HG03103 (cell line): ENCODE data around the gene THRB.

Experiments used
- ATAC-seq: cut with Tn5 transposase; IDR thresholded peaks from one replicate; pipeline ENCODE4 v1.9.1; 2021; ENCODE audit warnings: low read depth; ENCODE audit not compliant: unreplicated experiment

THRB gene

DNA sequence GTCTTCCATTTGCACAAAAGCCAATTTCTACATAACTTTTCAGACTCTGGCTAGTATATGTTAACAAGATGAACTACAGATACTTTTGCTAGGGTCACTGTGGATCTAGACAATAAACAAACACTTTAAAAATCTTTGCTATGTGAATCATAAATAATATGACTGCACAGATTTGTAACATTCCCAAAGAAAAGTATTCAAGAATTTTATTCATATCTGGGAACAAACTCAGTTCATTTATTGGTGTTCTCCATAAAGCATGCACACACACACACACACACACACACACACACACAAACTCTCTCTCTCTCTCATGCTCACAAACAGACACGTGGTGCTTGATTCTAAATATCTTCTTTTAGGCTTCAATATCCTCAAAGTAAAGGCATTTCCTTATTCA is 18.8 kb upstream of the THRB start:
- no peak for ATAC-seq

DNA sequence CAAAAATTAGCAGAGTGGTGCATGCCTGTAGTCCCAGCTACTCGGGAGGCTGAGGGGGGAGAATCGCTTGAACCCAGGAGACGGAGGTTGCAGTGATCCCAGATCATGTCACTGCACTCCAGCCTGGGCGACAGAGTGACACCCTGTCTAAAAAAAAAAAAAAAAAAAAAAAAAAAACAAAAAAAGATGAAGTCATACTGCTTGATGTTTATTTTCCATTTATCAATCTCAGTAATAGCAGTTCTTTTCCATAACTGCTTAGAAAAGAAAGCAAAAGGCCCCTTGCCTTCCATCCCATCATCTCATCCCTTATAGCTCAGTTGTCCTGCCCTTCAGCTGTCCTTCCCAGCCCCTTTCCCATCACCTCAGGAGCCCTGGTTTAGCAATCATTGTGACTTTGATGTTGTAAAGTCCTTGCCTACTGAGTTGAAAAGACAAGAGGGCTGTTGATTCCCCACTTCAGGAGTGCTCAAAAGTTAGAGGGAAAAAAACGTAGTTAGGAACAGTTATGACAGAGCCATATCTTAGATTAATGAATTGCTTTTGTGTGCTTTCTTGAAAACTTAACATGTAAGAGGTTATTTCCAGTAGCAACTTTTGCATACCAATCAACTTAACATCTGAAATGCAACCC is 18.0 kb upstream of the THRB start:
- no peak for ATAC-seq

DNA sequence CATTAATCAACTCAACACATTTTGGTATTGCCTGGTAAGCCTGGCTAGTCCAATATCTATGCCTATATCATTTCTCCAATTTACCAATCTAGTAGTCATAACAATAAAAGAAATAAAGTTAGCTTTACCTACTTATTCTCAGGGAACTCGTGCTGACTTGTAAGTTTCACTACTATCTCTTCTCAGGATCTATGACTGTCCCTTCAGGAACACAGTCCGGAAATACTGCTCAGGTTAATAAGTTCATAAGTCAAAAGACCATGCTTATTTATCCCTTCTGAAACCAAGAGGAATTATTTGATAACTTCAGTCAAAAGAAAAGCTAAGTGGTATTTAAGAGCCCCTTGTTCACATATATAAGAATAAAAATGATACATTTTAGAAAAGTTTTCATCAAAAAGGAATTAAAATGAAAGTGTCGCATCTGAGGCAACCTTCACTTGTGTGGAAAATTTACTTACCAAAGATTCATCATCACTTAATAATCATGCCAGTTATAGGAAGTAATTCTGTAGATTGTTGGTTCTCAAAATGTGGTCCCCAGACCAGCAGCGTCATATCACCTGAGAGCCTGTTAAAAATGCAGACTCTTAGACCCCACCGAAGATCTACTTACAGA is 15.5 kb upstream of the THRB start:
- no peak for ATAC-seq

DNA sequence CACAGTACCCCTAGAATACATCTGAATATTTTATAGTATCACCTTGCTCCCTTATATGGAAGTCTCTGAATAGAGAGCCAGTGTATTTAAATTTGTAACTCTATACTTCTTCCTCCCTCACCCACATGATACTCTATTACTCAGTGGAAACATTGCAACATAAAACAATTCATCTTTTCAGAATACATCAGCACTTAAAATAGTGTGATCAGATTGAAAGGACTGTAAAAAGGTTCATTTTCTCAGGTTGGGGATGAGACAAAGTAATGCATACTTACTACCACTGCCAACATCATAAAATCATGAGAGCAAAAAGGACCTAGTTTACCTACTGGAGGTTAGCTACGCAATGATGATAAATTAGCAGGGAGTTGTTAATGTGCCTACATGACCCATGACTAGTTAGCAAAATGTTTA is 13.8 kb upstream of the THRB start:
- ATAC-seq: no peak

DNA sequence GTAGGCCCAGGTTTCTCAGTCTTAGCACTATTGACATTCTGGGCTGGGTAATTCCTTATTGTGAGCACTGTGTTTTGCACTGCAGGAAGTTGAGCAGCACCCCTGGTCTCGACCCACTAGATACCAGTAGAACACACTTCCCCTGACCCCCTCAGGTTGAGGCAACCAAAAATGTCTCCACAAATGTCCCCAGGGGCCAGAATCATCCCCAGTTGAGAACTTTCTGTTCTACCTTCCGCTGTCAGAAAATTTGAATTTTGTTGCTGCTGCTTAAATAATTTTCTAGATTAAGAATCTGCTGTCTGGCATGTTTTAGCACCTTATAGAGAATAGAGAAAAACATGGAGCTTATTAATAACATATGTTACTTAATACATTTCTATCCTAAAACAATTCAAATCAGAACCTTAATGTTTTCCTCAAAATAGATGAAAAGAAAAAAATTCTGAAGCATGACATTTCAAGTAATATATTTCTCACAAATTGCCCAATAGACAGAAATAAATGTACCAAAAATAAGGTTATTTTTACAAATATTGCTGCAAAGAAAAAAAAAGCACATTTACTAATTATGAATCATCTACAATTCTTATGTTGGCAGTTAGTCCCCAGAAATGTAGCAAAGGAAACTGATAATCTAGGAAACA is 13.2 kb upstream of the THRB start:
- ATAC-seq: no peak

DNA sequence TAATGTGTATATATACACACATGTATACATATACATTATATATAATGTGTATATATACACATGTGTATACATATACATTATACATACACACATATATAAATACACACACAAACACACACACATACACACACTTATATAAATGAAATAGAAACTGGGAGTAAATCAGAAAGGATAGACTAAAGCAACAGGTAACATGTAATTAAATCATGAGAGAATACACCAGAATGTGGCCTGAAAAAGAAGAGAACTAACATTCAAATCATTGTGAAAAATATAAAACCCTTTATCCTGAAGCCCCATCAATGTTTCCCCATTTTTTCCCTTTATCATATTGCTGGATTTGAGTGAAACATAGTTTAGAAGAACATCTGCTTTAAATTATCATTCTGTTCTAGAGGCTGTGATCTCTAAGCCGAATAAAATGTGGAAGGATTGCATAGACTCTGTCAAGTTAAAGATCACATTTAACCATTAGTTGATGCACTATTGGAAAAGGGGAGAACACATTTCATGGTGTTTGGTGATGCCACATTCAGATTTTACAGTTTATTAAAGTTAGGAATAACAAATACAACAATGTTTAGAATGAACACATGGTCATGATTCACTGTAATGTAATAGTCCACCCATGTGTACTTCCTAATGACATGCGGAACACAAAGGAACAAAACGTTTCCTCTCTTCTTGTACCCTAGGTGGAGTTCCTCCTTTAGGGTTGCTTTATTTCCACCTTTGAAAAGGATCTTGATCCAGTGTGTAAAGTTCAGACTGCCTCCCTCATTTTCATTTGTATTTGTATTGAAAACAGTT is 12.5 kb upstream of the THRB start:
- no peak for ATAC-seq

DNA sequence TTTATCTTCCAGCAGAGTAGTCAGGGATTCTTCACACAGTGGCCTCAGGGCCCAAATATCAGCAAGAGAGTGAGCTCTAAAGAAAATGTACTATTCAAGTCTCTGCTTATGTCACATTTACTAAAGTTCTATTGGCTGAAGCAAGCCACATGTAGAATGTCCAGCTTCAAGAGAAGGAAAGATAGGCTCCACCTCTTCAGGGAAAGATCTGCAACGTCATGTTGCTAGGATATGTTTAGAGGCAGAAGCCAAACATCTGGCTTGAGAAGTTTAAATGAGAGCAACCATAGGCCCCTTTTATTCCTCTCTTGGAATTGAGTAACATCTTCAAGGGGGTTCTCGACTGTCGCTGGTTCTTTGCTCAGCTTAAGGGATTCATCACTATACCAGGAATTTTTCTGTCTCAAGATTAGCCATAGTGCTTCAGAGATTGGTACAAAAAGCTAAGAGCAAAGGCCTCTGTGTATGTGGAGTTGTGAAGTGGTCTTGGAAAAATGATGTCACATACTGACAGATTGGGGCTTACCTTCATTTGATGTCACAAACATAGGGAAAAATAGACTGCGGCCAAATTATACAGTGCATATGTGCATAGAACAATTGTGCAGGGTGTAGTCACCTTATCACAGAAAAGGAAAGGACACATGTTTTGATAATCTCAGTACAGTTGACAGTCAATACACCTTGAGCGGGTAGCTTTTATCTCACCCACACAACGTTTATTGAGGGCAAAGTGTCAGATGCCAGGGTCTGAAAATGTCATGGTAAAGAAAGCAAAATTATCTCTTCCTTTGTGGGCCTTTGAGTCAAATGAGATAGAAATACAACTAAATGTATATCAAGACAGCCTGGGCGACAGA is 11.3 kb upstream of the THRB start:
- ATAC-seq: no peak

DNA sequence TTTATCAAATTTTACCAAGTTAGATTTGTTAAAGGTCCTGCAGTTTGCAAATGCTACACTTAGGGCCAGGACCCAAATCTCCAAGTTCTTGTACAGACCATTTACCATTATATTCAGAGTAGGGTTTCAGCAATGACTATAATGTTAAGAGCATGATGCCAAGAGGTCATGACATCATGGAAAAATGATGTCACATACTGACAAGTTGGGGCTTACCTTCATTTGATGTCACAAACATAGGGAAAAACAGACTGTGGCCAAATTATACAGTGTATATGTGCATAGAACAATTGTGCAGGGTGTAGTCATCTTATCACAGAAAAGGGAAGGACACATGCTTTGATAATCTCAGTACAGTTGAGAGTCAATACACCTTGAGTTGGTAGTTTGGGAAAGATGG is 10.1 kb upstream of the THRB start:
- no peak for ATAC-seq

DNA sequence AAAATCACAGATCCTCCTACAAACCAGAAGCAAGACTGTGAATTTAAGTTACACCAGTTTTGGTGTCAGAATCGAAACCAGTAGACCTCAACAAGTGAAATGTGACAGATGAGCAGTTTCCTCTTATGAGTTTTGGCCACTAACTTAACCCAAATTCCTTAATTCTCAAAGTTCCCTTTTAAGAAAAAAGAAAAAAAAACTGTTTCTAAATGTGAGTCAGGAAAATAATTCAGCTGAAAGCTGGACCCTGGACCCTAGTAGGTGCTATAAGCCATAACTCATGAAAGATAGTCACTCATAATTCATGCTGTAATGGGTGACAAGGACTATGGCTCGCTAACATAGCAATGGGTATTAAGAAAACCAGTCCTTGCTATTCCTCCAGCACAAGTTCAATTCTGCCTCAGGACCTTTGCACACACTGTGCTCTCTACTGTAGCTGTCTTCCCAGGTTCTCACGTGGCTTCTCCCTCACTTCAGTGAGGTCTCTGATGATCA is 9.0 kb upstream of the THRB start:
- peak; percentile 94 for ATAC-seq

DNA sequence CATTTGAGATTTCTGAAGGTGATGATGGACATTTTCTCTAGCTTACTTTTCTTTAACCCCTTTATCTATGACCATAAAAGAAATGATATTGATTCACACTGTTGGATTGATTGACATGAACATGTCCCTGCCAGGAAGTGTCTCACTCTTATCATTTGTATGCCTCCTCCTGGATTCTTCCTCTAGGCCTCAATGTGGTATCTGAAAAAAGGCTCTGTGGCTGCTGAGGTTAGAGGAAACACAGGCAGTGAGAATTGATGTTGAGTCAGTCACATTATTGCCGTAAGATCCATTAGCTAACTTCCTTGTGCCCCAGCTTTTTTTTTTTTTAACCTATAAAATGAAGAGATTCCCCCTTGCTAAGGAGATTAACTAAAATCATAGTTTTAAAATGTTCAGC is 8.0 kb upstream of the THRB start:
- no peak for ATAC-seq

DNA sequence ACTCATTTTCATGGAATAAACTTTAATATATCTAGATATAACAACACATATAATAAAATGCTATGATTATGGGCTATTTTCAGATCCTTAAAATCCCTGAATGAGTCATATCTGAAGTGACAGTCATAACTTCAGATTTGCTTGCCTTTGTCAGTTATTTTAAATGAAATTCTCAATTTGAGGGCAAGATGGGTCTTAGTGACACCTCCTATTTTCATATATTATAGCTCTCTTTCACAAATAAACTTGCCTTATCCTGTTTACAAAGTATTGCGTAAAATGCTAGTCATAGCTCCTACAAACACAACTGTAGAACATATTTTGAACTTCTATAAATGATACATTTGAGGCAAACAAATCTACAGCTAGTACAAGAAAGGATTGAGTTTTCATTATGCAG is 6.2 kb upstream of the THRB start:
- no peak for ATAC-seq

DNA sequence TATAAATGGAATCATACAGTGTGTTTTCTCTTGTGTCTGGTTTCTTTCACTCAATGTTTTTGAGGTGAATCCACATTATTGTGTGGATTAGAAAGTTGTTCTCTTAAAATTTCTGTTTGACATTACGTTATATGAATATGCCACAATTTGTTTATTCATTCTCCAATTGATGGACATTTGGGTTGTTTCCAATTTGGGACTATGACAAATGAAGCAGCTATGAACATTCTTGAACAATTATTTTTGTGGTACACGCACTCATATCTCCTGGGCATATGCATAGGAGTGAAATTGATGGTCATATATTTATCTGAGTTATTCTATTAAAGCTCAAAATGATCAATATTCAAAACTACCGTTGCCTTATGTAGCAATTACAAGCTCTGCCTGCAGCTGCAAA is 5.3 kb upstream of the THRB start:
- ATAC-seq: no peak

DNA sequence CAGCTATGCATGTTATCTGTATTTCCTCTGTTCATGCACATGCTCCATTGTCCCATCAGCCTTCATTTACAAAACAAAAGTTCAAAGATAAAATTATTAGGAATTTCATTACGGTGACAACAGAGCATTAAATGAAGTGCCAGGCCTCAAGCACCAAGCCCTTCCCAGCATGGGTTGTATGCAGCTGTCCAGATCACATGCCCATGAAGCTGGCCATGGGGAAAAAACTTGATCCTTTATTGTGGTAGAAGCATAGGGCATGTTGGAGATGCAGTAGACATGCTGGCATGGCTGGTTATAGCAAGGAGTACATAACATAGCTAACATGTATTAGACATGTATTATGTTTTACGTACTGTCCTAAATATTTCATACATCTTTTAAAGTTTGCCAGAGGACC is 4.1 kb upstream of the THRB start:
- no peak for ATAC-seq

DNA sequence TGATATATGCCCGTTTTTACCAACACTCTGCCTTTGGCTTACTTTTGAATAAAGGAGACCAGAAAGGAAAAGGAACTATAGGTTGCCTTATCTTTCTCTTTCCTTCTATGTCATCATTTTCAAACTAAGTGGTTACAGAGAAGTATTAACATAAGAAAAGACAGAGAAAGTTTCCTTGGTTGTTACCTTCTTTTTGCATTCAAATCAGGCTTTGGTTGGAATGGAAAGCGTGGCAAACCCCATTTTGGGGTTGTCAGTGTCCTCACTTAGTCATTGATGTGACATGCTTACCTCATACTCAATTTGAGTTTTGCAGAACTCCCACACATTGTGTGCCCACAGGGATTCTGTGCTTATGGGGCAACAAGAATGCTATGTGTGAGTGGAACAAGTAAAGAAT is 3.7 kb upstream of the THRB start:
- ATAC-seq: no peak

DNA sequence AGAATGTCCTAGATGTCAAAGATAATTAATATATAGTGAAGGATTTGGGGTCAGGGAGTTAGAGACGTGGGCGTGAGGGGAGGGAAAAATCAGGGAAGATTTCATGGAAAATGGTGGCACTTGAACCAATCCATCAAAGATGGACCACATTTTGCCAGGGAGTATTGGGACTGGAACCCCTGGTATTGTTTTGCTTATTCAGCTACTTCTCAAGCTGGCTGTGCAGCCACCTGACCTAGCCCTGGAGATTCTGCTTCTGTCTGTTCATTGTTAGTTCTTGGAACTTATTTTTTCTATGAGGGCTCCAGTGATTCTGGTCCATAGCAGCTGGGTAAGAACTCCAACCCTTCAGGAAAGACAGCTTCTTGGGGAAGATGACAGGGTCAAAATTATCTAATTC is 3.3 kb upstream of the THRB start:
- ATAC-seq: no peak

DNA sequence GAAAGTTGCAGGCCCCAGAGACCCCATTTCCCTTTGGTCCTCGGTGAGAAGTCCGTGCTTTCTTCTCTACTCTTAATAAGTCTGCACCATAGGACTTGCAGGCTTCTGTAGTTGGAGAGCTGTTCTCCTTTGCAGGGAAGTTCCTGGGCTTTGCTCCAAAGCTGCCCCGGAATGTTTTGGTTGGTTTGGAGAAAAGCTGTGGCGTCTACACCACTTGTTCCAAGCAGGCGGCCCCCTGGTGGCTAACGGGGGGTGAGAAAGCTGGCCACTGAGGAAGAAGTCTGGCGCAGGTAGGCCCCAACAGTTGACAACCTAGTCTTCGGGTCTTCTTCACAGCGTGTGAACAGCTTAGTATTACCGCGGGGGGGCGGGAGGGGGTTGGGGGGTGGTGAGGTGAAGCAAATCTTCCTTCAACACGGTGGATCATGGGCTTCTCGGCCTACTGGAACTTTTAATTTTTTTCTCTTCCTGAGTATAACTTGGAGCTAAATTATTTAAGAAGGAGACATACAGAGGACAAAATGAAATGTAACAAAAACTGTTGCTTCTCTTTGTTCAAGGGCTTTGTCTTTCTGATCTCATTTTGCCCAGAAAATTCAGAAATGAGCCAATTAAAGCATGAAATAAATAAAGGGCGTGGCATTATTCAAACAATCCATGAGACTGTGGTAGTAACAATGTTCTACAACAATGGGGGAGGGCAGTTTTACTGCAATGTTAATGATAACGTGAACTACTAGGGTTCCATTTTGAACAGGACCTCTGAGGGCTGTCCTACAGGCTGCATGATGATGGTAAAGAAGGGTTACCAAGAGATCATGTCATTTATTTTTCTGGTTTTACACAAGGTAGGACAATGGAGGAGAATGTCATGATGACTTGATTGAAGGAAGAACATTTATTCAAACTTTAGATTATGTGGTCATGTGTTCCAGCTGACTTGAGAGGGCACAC is 2.2 kb upstream of the THRB start:
- no peak for ATAC-seq

DNA sequence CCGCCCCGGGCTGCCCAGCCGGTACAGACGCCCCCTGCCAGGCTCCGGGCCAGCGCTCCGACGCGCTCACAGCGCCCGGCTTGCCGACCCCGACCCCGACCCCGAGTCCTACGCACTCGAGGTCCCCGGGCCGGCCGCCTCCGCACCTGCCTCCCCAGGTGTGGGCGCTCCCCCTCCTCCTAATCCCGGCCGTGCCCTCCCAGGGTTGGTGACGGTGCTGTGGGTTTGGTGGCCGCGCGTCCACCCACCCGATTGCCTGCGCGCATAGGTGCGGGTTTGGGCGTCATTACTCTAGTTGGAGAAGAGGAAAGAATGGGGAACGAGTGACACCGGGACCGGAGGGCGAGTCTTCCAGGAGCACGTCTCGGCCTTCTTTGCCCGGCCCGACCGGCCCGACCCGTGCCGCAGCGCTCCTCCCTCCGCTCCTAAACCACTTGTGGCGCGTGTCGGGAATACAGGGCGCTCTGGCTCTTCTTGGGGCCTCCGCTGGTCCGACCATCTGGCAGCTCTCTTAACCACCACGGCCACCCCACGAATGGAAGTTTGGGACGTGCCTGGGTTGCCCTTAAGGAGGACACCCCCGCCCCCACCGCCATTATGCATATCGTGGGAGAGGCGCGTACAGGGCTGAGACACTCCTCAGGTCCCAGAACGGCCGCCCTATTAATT is 810 bp upstream of the THRB start:
- ATAC-seq: no peak

DNA sequence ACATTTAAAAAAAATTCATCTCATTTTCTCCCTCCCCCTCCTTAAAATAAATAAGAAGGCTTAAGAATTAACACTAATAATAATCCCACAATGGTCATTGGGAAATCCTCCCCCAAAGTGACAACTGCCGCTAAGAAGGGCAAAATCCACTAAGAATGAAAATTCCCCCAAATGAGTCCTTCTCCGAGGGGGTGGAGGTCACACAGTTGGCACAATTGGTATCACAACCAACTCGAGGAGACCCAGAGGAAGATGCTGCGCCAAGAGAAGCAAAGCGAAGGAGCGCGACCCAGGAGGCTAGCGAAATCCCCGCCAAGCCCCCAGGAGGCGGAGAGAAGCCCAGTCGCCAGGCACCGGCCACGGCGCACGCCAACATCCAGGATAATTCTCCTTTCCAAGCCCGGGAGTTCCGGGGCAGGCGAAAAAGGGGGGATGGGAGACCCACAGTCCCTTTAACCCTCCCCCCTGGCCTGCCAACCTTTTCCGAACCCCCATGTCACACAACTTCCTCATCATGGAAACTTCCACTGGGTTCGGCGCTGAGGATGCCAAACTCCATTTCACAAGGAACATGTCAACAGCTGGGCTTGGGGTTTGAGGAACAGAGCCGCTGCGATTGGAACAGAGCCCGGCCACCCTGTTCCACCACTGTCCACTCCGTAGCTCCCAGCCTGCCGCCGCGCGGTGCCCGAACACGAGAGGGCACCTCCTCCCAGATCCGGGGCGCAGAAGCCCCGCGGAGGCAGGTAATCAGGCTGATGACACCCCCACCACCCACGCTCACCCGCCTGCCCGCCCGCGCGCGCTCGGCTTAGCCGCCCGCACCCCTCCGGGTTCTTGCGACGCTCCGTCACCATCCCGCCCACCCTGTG is 668 bp downstream of the THRB start:
- no peak for ATAC-seq
